Central memory CD8-positive, alpha-beta T cell (primary cell): ENCODE results near the gene SGMS1.

ENCODE experiments used
- ATAC-seq: fragments of 150-1000 bp; cut with Tn5 transposase; replicated peaks from 2 replicates; pipeline ENCODE4 v1.10.0; 2022; ENCODE audit warnings: mild to moderate bottlenecking, moderate FRiP score, moderate number of reproducible peaks; ENCODE audit not compliant: poor library complexity, severe bottlenecking; ENCODE audit errors: extremely low read depth
- DNase-seq, 2 donors: peaks; one replicate each; pipeline ENCODE4 v3.0.0; 2021; ENCODE audit warnings: low spot score in 2 of 2
- H3K27ac Mint-ChIP-seq: one replicate; pipeline ENCODE4 v1.8.0; 2022; ENCODE audit warnings: low read depth, mild to moderate bottlenecking, moderate library complexity, mixed read lengths
- H3K27me3 Mint-ChIP-seq: one replicate; pipeline ENCODE4 v1.8.0; 2022; ENCODE audit warnings: mixed read lengths
- H3K36me3 Mint-ChIP-seq: one replicate; pipeline ENCODE4 v1.8.0; 2022; ENCODE audit warnings: mild to moderate bottlenecking, moderate library complexity, mixed read lengths; ENCODE audit not compliant: insufficient read depth
- H3K4me1 Mint-ChIP-seq: one replicate; pipeline ENCODE4 v1.8.0; 2022; ENCODE audit warnings: mixed read lengths
- H3K4me3 Mint-ChIP-seq: one replicate; pipeline ENCODE4 v1.8.0; 2022; ENCODE audit warnings: mild to moderate bottlenecking, moderate library complexity, mixed read lengths
- H3K9me3 Mint-ChIP-seq: one replicate; pipeline ENCODE4 v1.8.0; 2022; ENCODE audit warnings: mixed read lengths

SGMS1 gene

DNA sequence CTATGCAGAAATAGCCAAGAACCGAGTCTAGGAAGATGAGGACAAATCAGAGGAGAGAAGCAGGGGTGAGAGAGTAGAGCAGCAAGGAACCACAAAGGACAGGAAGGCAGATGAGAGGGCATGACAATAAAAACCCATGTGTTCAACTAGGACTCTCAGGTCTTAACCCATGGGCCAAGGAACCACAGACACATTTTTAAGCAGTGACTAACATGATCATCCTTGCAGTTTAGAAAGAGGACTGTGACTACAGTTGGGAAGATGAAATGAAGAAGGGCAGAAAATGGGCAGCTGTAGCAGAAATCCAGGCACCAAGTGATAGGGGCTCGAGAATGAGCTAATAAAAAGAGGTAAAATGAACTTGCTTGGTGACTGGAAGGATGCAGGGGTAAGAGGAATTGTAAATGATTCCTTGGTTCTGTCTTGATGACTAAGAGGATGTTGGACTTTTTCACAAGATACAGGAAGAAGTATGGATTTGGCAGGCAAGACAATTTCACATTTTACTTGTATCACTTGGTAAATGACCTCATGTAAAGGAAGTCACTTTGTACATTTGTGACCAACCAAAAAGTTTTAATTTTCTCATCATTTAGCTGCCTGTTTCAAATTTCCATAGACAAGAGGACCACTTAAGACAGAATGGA lies 22.8 kb downstream of the SGMS1 start:
- H3K27ac Mint-ChIP-seq, result peak overlapping the region; percentile 41
- no peaks in the 10 kb centered on the region for H3K27me3 Mint-ChIP-seq
- H3K36me3 Mint-ChIP-seq, result peaks cover 2% of the 10 kb centered on the region
- DNase-seq, result no peak
- peaks cover 63% of the 10 kb centered on the region for H3K4me1 Mint-ChIP-seq
- ATAC-seq, result no peak
- H3K9me3 Mint-ChIP-seq, result no peaks in the 10 kb centered on the region
- no peak overlapping the region for H3K4me3 Mint-ChIP-seq

DNA sequence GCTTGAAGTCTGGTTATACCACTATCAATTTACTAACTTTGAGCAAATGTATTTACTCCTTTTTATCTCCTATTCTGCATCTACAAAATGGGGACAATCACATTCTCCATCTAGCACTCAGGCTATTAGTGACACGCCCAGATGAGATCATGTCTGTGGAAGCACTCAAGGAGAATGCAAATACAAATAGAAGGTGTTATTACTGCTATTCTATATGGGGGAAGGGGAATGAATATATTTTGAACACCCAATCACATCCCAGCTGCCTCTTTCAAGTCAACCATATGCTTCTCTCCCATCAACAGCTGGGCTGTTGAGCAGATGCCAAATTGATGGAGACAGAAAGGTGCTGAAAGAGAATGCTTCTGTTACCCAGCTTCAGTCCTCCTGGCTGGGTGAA lies 23.5 kb downstream of the SGMS1 start:
- no peak for DNase-seq
- no peaks in the 10 kb centered on the region for H3K27me3 Mint-ChIP-seq
- peaks cover 2% of the 10 kb centered on the region for H3K36me3 Mint-ChIP-seq
- peak overlapping the region; percentile 41 for H3K27ac Mint-ChIP-seq
- H3K4me3 Mint-ChIP-seq, result no peak overlapping the region
- no peaks in the 10 kb centered on the region for H3K9me3 Mint-ChIP-seq
- peaks cover 57% of the 10 kb centered on the region for H3K4me1 Mint-ChIP-seq
- no peak for ATAC-seq

GRCh38 chr10:50596897-50597296 lies 26.9 kb downstream of the SGMS1 start:
- Mint-ChIP-seq H3K4me1 (peaks cover 38% of the 10 kb centered on the region), H3K36me3 (peaks cover under 1% of the 10 kb centered on the region), H3K9me3 (no peaks in the 10 kb centered on the region), H3K27ac (no peak overlapping the region), H3K4me3 (no peak overlapping the region), H3K27me3 (no peaks in the 10 kb centered on the region)
- no peak for DNase-seq
- ATAC-seq, result no peak

GRCh38 chr10:50596456-50596855 lies 27.3 kb downstream of the SGMS1 start:
- no peak overlapping the region for H3K4me3 Mint-ChIP-seq
- DNase-seq (no peak), ATAC-seq (no peak)
- peaks cover 37% of the 10 kb centered on the region for H3K4me1 Mint-ChIP-seq
- peaks cover 2% of the 10 kb centered on the region for H3K36me3 Mint-ChIP-seq
- H3K27ac Mint-ChIP-seq, result no peak overlapping the region
- no peaks in the 10 kb centered on the region for H3K27me3 Mint-ChIP-seq
- no peaks in the 10 kb centered on the region for H3K9me3 Mint-ChIP-seq

DNA sequence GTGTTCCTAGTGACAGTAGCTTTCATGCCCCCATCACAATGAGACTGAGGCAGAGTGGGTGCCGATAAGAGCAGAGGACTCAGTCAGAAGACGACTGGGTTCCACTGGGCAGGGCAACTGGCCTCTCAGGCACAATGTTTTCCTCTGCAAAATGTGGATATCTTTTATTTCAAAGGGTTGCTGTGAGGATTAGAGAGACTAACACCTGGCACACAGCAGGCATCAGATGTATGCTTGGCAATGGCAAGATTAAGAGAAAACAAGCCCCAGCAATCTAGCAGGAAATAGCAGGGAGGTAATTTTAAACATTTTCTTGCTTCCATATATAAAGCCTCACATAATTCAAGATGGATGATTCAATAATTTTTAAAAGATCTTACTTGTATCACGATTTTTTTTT lies 28.0 kb downstream of the SGMS1 start:
- no peak overlapping the region for H3K4me3 Mint-ChIP-seq
- no peak for DNase-seq
- no peaks in the 10 kb centered on the region for H3K27me3 Mint-ChIP-seq
- no peak overlapping the region for H3K27ac Mint-ChIP-seq
- no peak for ATAC-seq
- H3K36me3 Mint-ChIP-seq, result peaks cover 2% of the 10 kb centered on the region
- peaks cover 37% of the 10 kb centered on the region for H3K4me1 Mint-ChIP-seq
- no peaks in the 10 kb centered on the region for H3K9me3 Mint-ChIP-seq

- peaks cover 4% of the 10 kb centered on the region for H3K36me3 Mint-ChIP-seq
- no peaks in the 10 kb centered on the region for H3K9me3 Mint-ChIP-seq
- H3K4me3 Mint-ChIP-seq, result no peak overlapping the region
- no peak overlapping the region for H3K27ac Mint-ChIP-seq
- no peaks in the 10 kb centered on the region for H3K27me3 Mint-ChIP-seq
- no peak for ATAC-seq
- H3K4me1 Mint-ChIP-seq, result peaks cover 30% of the 10 kb centered on the region
- no peak for DNase-seq
Observed at GRCh38 chr10:50593523-50594376, 30.0 kb downstream of the SGMS1 start.

GRCh38 chr10:50592961-50593418 lies 30.8 kb downstream of the SGMS1 start:
- Mint-ChIP-seq H3K4me3 (no peak overlapping the region), H3K27ac (no peak overlapping the region), H3K27me3 (no peaks in the 10 kb centered on the region), H3K9me3 (no peaks in the 10 kb centered on the region), H3K4me1 (peaks cover 26% of the 10 kb centered on the region), H3K36me3 (peaks cover 7% of the 10 kb centered on the region)
- ATAC-seq (no peak), DNase-seq (no peak)

DNA sequence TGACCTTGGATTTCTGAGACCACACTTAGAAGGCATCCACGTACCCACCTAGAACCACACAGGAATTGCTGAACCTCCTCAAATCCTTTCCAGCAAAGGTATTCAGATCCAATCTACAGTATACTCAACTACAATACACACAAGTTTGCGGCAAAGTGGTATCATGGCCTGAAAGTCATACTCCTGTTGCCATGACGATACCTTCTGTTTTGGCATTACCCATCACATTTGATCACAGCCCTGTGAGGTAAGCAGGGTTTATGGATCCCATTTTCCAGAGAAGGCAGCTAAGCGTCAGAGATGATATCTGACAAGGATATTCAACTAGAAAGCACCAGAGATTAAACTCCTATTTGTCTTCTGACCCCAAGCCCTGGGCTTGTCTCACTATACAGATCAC lies 32.8 kb downstream of the SGMS1 start:
- ATAC-seq (no peak), DNase-seq (no peak)
- Mint-ChIP-seq H3K27ac (no peak overlapping the region), H3K27me3 (no peaks in the 10 kb centered on the region), H3K9me3 (no peaks in the 10 kb centered on the region), H3K4me1 (peaks cover 42% of the 10 kb centered on the region), H3K4me3 (no peak overlapping the region), H3K36me3 (peaks cover 9% of the 10 kb centered on the region)

DNA sequence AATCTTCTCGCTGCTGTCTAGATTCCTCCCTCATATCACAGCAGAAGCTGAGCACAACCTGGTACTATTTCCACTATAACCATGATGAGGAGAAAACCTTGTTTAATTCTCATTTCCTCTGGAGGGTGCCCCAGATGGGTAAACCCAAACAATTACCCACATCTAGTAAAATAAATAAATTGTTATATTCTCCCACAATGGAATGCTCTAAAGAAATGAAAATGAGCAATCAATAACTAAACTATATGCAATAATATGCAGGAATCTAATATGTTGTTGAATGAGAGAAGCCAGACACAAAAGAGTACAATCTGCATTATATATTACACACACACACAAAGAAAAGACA lies 37.0 kb downstream of the SGMS1 start:
- no peak overlapping the region for H3K4me3 Mint-ChIP-seq
- peaks cover 30% of the 10 kb centered on the region for H3K4me1 Mint-ChIP-seq
- no peaks in the 10 kb centered on the region for H3K9me3 Mint-ChIP-seq
- ATAC-seq, result no peak
- peaks cover 7% of the 10 kb centered on the region for H3K36me3 Mint-ChIP-seq
- no peak overlapping the region for H3K27ac Mint-ChIP-seq
- H3K27me3 Mint-ChIP-seq, result no peaks in the 10 kb centered on the region
- no peak for DNase-seq

DNA sequence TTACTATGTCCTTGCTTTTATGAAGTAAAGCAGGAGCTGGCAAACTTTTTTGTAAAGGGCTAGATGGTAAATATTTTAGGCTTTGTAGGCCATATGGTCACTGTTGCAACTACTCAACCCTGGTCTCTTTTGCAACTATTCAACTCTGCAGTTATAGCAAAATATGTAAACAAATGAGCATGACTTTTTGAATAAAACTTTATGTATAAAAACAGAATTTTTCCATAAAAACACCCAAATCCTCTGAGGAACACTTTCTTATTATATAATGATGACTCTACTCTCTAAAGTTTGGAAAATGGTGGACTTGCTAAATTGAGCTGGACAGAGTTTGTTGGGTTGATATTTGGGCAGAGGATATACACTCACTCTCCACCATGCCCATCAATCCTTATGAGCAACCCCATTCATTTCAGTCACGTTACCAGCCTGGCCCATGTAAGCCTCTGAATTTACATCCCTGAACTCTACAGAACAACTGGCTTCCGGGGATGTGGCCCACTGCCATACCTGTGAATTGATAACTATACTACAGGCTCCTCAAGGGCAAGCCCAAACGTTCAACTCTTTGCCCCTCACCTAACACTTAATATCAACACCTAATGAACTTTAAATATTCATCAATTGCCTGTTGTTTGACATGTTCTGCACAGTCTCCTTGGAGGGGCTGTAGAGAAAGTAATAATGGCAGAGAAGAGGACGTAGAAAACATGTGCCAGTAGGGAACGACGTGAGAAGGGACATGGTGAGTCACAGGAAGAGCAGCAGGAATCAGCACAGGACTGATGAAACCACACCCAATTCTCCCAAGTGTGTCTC lies 37.6 kb downstream of the SGMS1 start:
- Mint-ChIP-seq H3K9me3 (no peaks in the 10 kb centered on the region), H3K4me3 (no peak overlapping the region), H3K27me3 (no peaks in the 10 kb centered on the region), H3K4me1 (peaks cover 31% of the 10 kb centered on the region), H3K36me3 (peaks cover 7% of the 10 kb centered on the region), H3K27ac (no peak overlapping the region)
- DNase-seq (no peak), ATAC-seq (no peak)

DNA sequence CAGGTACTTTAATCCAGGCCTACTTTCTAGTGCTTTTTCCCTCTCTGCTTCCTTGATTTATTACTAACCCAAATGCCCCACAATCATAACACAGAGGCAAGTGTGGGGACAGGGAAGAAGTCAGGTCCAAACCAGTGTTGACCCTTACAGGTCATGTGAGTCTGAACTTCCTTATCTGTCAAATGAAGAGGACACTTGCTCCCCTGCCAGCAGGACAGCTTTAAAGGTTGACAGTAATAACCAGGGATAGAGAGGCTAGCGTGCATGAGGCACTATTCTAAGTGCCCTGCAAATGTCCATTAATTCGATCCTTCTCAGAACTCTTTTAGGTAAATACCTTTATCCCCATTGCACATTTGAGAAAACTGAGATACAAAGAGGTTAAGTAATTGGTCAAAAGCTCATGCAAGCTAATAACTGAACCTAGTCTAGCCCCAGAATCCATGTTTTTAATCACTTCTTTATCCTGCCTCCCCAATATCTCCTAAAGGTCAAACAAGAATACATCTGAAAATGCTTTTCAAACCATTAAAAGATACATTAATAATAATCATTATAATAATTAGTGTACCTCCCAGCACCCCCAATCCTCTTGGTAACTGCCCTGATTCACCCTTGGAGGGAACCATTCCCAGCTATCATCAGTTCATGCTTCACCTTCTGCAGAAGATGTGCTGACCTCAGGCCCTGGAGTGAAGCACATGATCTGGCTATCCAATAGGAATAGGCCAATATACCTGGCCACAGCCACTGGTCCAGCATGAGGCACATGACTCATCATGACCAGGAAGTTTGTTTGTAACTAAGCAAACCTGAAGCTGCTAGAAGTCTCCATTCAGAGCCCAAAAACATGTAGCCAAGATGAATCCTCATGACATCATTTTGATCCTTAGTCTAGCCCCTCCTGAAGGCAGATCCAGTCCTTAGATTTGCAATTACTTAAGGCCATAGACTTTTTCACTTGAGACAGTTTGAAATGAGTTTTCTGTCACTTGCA lies 40.7 kb downstream of the SGMS1 start:
- Mint-ChIP-seq H3K4me3 (no peak overlapping the region), H3K27ac (no peak overlapping the region), H3K27me3 (no peaks in the 10 kb centered on the region), H3K36me3 (peaks cover 2% of the 10 kb centered on the region), H3K9me3 (no peaks in the 10 kb centered on the region), H3K4me1 (peaks cover 49% of the 10 kb centered on the region)
- no peak for DNase-seq
- ATAC-seq, result no peak

DNA sequence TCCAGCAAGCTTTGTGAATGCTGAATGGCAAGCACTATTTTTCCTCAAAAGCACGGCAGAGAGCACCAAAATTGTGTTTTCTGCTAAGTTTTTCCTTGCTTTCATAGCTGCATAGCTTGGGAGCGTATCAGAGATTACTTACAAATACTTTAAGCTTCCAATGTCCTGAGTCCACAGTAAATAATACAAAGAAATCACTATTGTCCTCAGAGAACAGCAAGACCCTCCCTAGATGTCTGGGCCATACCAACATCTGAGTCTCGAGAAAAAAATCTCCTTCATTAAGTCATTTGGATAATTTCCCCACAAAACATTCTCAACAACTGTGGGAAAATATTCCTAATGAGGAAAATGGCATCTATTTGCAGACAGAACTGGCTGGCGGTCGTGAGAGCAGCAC lies 41.7 kb downstream of the SGMS1 start:
- ATAC-seq (no peak), DNase-seq (no peak)
- Mint-ChIP-seq H3K4me1 (peaks cover 53% of the 10 kb centered on the region), H3K27me3 (no peaks in the 10 kb centered on the region), H3K27ac (no peak overlapping the region), H3K36me3 (peaks cover 2% of the 10 kb centered on the region), H3K4me3 (no peak overlapping the region), H3K9me3 (no peaks in the 10 kb centered on the region)
